MV-4-11 (cell line): Measurements from ENCODE around the gene SLC25A53.

Source experiments
- DNase-seq: peaks from one replicate; lab custom pipeline; 2025; lab: John Stamatoyannopoulos, UW

The SLC25A53 gene

GRCh38 chrX:104156630-104157529 lies at the start of gene SLC25A53:
Gene SLC25A53, minus strand, starts transcription at chrX:104157009. Its CDS starts 51,752 bp downstream, at chrX:104105257.
- DNase-seq, result peak; percentile 83

- no peak for DNase-seq
These were observed 48.7 kb upstream of the SLC25A53 start for GRCh38 chrX:104205548-104205947.

- peak; percentile 0 for DNase-seq
These were observed 38.8 kb upstream of the SLC25A53 start for GRCh38 chrX:104195489-104196084.

- no peak for DNase-seq
These were observed 38.2 kb upstream of the SLC25A53 start for GRCh38 chrX:104195013-104195412.

GRCh38 chrX:104193485-104193884 lies 36.7 kb upstream of the SLC25A53 start:
- no peak for DNase-seq

- DNase-seq, result no peak
These were observed 33.0 kb upstream of the SLC25A53 start for GRCh38 chrX:104189837-104190236.

GRCh38 chrX:104187931-104188330 lies 31.1 kb upstream of the SLC25A53 start:
- DNase-seq, result no peak

GRCh38 chrX:104183685-104184084 lies 26.9 kb upstream of the SLC25A53 start:
- no peak for DNase-seq

GRCh38 chrX:104173841-104174240 lies 17.0 kb upstream of the SLC25A53 start:
- DNase-seq, result no peak

GRCh38 chrX:104172788-104173187 lies 16.0 kb upstream of the SLC25A53 start:
- DNase-seq, result no peak

GRCh38 chrX:104172121-104172520 lies 15.3 kb upstream of the SLC25A53 start:
- no peak for DNase-seq

GRCh38 chrX:104168127-104168526 lies 11.3 kb upstream of the SLC25A53 start:
- DNase-seq, result no peak

- DNase-seq, result no peak
These were observed 10.1 kb upstream of the SLC25A53 start for GRCh38 chrX:104166735-104167436.

GRCh38 chrX:104165894-104166734 lies 9.3 kb upstream of the SLC25A53 start, which contains the start of gene FAM199X:
Gene FAM199X, plus strand, starts transcription at chrX:104166453. Its CDS starts 333 bp downstream, at chrX:104166786.
- DNase-seq, result peak; percentile 86

GRCh38 chrX:104151037-104151436 lies 5.8 kb downstream of the SLC25A53 start:
- DNase-seq, result no peak

GRCh38 chrX:104141087-104141760 lies 15.6 kb downstream of the SLC25A53 start:
- DNase-seq, result no peak

GRCh38 chrX:104137496-104137895 lies 19.3 kb downstream of the SLC25A53 start:
- DNase-seq, result peak; percentile 0

GRCh38 chrX:104136241-104137019 lies 20.4 kb downstream of the SLC25A53 start:
- DNase-seq, result peak; percentile 43

GRCh38 chrX:104135677-104136076 lies 21.1 kb downstream of the SLC25A53 start:
- no peak for DNase-seq

GRCh38 chrX:104134583-104135261 lies 22.1 kb downstream of the SLC25A53 start:
- DNase-seq, result no peak
